22Rv1 (cell line): ENCODE measurements around the gene ITFG1.

Experiments used
- H3K27ac ChIP-seq: fragments of 450-650 bp; 2 replicates; pipeline ENCODE4 v1.5.1; 2017
- ZFX ChIP-seq: fragments of 450-650 bp; IDR thresholded peaks from 2 replicates; pipeline ENCODE4 v1.6.1; 2017; ENCODE audit warnings: antibody characterized with exemption, borderline replicate concordance
- TF ChIP-seq, protein P1 (sequence below): fragments of 450-650 bp; IDR thresholded peaks from 2 replicates; pipeline ENCODE4 v1.5.1; 2017; ENCODE audit warnings: mild to moderate bottlenecking

The ITFG1 gene

GRCh38 chr16:47486856-47487255 lies 26.0 kb upstream of the ITFG1 start:
- no peak for TF ChIP-seq ZFX
- TF ChIP-seq, protein P1, sequence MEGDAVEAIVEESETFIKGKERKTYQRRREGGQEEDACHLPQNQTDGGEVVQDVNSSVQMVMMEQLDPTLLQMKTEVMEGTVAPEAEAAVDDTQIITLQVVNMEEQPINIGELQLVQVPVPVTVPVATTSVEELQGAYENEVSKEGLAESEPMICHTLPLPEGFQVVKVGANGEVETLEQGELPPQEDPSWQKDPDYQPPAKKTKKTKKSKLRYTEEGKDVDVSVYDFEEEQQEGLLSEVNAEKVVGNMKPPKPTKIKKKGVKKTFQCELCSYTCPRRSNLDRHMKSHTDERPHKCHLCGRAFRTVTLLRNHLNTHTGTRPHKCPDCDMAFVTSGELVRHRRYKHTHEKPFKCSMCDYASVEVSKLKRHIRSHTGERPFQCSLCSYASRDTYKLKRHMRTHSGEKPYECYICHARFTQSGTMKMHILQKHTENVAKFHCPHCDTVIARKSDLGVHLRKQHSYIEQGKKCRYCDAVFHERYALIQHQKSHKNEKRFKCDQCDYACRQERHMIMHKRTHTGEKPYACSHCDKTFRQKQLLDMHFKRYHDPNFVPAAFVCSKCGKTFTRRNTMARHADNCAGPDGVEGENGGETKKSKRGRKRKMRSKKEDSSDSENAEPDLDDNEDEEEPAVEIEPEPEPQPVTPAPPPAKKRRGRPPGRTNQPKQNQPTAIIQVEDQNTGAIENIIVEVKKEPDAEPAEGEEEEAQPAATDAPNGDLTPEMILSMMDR: no peak
- no peak overlapping the region for H3K27ac ChIP-seq

DNA sequence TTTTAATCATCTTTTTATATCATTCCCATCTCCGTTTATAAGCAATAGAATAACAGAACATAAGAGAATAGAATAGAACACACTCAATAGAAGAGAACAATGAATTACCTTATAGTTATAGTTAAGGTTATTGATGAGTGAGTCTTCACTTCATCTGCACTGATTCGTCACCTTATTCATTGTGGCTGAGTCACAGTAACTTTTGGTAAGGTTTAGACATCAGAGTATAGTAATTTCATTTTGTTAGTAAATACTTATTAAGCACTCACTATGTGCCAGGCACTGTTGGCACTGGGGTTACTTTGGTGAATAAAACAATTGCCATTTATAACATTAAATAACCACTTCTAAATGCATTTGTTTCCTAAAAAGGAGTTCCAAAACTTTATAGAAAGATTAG lies 22.8 kb upstream of the ITFG1 start:
- no peak overlapping the region for H3K27ac ChIP-seq
- TF ChIP-seq ZFX: no peak
- TF ChIP-seq, protein P1: no peak

DNA sequence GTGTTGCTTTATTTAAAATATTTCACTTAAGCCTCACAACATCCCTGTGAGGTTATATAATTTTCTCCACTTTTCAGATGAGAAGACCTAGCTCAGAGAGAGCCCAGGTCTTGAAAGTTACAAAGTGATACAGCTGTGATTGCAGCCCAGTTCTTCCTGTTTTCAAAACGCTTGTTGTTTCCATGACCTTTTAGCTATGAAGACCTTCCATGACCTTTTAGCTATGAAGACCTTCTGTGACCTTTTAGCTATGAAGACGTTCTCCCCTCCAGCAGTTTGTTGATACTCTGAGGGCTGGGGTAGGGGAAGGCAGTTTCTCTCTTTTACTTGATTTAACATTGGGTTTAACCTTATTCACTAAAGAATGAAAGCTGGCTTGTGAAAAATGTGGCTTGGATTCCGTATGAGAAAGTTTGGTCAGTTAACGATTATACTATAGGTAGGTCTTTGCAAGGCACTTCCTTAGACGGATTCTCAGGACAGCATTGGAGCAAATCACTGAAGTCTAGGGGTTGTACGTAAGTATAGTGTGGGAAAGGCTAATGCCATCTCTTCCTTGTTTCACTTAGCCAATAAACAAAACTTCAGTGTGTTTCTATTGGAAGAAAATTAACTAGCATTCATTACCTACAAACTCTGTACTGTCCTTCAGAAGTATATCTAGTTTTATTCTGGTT lies 21.0 kb upstream of the ITFG1 start:
- H3K27ac ChIP-seq: no peak overlapping the region
- no peak for TF ChIP-seq ZFX
- TF ChIP-seq, protein P1: no peak

DNA sequence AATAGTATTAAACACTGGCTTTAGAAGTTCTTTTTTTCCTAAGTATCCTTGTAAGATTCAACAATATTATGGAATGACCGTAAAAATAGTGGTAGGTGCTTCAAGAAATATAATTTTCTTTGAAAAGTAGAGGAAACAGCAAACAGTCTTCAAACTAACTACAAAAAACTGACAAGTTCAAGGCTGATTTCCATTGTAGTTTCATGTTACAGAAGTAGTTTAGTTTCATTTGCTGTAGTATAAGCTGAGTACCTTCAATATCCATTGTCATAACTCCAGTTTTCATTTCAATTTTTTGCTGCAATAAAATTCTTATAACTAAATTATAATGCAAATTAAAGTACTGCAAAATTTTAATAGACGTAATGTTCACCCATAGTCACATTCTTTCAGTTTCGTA lies 19.5 kb upstream of the ITFG1 start:
- TF ChIP-seq, protein P1: no peak
- no peak for TF ChIP-seq ZFX
- H3K27ac ChIP-seq: no peak overlapping the region

DNA sequence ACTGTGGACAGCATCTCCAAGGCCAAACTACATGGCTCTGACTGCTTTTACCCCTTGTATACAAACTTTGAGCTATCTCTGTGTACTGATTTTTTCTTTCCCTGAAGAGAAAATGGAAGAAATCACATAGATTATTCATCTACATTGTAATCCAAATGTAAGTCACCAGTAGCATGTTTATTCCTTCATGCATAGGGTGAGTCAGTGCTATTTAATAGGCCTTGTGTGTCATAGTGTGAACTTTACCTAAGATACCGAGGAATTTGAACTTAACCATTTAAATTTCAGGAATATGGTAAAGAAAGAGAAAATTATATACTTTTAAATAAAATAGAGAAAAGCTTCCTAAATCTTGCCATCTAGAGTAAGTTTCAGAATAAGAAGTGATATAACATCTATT lies 16.8 kb upstream of the ITFG1 start:
- TF ChIP-seq ZFX: no peak
- TF ChIP-seq, protein P1: no peak

GRCh38 chr16:47476654-47477345 lies 15.9 kb upstream of the ITFG1 start:
- TF ChIP-seq, protein P1: no peak
- no peak for TF ChIP-seq ZFX
- H3K27ac ChIP-seq: no peak overlapping the region

More for the DNA sequence above, 16.8 kb upstream of the ITFG1 start:
- no peak overlapping the region for H3K27ac ChIP-seq

- H3K27ac ChIP-seq: no peak overlapping the region
- no peak for TF ChIP-seq ZFX
- TF ChIP-seq, protein P1: no peak
These were observed 14.9 kb upstream of the ITFG1 start for GRCh38 chr16:47475786-47476185.
